NCI-H510A (cell line): ENCODE results near the gene RASAL1.
A peak's percentile ranks its signal among the peaks of the same experiment; 100 is the strongest.

Source experiments
- DNase-seq: peaks from one replicate; lab custom pipeline; 2025; lab: John Stamatoyannopoulos, UW

RASAL1 gene, protein sequence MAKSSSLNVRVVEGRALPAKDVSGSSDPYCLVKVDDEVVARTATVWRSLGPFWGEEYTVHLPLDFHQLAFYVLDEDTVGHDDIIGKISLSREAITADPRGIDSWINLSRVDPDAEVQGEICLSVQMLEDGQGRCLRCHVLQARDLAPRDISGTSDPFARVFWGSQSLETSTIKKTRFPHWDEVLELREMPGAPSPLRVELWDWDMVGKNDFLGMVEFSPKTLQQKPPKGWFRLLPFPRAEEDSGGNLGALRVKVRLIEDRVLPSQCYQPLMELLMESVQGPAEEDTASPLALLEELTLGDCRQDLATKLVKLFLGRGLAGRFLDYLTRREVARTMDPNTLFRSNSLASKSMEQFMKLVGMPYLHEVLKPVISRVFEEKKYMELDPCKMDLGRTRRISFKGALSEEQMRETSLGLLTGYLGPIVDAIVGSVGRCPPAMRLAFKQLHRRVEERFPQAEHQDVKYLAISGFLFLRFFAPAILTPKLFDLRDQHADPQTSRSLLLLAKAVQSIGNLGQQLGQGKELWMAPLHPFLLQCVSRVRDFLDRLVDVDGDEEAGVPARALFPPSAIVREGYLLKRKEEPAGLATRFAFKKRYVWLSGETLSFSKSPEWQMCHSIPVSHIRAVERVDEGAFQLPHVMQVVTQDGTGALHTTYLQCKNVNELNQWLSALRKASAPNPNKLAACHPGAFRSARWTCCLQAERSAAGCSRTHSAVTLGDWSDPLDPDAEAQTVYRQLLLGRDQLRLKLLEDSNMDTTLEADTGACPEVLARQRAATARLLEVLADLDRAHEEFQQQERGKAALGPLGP

DNA sequence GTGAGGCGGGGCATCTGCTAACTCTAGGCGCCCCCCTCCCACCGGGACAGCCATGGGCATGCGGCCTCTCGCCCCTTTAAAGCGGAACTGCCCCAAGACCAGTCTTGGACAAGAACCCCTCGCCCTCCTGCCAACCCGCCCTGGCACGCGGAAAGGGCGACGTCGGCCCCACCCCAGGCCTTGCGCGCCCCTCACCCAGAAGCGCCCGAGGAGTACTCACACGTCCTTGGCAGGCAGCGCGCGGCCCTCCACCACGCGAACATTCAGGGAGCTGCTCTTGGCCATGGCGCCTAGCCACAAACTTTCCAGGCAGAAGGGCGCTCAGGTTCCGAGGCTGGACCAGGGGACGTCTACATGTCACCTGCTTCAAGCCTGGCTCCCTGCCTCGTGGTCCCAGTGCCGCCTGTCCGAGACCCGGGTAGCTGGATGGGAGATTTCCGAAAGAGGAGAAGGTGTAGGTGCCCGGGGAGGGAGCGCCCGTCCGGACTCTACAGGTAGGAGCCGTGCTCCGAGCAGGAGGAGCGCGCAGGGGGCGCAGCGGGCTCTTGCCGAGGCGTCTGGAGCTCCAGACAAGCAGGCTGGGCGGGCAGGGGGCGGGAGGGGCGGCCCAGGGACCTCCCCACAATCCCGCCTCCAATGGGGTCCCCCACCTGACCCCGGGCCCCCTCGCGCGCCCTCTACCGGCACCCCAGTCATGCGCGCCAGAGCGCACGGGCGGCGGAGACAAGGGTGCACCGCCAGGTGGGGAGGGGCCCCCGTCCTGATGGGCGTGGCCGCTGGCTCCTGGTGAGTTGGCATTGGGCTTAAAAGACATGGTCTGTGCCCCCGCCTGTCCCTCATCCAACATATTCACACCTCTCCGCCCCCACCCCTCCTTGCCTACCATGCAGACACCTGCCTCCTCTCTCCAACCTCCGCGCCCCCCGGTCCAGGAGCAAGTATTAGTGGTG, at the start of gene RASAL1:
TSS of gene RASAL1 (minus strand) at position 584 of the 950 bp plus-strand sequence. CDS start at position 285, 299 bp downstream.
- DNase-seq: peak; percentile 90

DNA sequence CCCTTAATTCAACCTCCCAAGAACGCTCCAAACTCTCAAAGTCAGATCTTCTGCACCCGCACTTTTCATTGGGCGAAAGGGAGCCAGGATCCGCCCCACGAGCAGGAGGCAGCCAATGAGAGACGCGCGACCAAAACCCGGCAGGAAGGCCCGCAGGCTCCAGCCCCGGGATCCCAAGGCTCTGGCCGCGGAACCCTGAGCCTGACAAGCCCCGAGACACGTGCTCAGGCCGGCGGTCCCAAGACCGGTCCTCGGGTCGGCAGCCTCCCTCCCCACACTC, 49.3 kb upstream of the RASAL1 start:
- peak; percentile 82 for DNase-seq

DNA sequence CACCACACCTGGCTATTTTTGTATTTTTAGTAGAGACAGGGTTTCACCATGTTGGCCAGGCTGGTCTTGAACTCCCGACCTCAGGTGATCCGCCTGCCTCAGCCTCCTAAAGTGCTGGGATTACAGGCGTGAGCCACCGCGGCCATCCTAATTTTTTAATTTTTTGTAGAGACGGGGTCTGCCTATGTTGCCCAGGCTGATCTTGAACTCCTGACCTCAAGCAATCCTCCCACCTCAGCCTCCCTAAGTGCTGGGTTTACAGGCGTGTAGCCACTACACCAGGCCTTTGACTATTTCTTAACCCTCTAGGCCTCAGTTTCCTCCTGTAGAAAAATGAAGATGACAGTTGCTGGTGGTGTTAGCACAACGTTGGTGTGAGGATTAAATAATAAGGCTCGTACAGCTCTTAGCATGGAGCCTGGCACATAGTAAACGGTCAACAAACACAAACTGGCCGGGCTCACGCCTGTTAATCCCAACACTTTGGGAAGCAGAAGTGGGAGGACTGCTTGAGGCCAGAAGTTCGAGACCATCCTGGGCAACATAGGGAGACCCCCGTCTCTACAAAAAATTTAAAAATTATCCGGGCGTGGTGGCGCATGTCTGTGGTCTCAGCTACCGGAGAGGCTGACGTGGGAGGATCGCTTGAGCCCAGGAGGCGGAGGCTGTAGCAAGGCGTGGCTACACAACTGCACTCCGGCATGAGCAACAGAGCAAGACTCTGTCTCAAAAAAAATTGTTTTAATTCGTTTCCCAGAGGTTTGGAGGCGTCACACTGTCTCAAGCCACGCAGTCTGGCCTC, 48.7 kb upstream of the RASAL1 start:
- DNase-seq: peak; percentile 76

DNA sequence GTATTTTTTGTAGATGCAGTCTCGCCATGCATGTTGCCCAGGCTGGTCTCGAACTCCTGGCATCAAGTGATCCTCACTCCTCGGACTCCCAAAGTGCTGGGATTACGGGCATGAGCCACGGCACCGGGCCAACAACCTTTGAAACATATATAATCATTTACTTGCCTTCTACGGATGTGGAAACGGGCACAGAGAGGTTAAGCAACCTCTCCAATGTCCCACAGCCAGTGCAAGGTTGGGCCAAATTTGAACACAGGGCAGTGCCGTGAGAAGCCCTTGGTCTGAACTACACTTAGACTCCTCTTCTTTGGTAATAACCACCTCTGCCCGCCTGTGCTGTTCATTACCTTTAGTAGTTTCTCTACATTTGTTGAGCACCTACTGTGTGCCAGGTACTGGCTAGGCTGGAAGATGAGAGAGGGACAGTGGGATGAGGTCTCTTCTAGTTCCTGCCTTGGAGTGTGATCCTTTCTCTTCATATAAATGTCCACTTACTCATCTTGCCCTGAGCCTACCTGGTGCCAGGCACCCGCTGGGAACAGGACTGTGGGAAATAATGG, 47.5 kb upstream of the RASAL1 start:
- DNase-seq: no peak

DNA sequence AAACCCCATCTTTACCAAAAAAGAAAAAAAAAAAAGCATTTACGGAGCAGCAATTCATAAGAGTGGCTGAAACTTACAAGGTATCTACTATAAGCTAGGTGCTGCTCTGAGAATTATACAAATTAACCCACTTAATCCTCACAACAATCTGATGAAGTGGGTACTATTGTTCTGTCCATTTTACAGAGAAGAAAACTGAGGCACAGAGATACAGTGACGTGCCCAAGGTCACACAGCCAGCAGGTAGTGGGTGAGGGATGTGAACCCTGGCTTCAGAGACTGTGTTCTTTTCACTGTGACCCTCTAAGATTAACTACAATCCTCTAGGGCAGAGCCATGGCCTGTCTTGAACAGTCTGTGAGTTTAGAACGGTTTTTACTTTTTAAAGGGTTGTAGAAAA, 46.4 kb upstream of the RASAL1 start:
- DNase-seq: no peak

DNA sequence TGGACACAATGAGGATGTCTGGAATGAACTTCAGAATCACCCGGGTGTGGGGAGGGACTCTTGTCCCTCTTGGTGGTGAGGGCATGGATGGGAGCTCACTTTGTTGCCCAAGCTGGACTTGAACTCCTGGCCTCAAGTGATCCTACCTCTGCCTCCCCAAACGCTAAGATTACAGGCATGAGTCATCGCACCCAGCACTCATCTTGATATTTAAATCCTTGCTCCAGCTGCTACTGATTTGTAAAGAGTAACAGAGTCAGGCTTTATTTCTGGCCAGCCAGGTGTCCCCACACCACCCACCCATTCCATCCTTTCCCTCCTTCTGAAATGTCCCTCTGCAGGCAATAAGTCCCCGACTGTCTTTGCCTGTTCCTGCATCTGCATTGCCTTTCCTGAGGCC, 44.8 kb upstream of the RASAL1 start:
- no peak for DNase-seq

DNA sequence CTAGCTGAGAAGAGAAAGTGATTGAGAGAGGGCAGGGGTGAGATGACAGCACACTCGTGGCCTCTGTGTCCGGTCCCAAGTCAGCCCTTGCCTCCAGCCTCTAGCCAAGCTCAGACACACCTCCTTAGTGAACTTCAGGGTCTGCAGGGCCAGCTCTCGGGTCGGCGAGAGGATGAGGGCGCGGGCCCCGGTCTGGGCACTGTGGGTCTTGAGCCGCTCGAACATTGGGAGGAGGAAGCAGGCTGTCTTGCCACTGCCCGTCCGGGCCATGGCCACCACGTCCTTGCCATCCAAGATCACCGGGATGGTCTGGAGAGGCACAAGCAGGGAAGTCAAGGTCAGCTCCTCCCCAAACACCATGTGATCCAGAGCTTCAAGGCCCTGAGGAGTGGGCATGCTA, 43.5 kb upstream of the RASAL1 start:
- DNase-seq: no peak

DNA sequence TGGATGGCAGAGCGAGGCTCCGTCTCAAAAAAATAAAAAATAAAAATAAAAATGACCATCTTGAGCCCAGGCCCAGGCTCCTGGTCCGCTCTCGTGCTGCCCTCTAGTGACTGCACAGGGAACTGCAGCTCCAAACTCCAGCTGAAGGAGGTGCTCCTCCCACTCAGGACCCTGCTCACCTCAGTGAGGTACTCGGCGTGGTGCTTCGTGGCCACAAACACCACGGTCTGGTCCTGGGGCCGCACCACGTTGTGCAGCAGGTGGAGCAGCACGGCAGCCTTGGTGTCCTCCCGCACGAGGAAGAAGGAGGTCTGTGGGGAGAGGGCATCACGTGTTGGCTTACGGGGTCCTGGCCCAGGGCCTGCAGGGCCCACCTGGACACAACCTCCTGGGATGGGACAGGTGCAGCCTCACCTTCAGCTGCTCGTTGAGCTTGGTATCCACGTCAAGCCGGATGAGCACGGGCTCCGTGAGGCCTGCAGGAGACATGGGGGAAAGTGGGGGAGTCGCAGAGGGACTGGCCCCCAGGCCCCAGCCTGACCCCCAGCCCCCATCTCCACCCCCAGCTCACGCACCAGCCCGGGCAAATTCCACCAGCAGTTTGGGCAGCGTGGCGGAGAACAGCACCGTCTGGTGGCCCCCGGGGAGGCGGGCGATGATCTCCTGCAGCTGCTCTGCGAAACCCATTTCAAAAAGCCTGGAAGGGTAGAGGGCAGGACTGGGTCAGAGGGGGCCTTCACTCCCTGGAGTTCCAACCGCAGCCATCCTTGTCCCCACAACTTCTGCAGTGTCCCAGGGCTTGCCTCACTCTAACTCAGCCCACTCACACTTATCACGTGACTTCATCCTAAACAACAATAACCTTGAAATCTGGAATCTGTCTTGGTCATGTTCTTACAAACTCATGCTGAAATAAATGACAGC, 39.2 kb upstream of the RASAL1 start:
- peak; percentile 8 for DNase-seq

DNA sequence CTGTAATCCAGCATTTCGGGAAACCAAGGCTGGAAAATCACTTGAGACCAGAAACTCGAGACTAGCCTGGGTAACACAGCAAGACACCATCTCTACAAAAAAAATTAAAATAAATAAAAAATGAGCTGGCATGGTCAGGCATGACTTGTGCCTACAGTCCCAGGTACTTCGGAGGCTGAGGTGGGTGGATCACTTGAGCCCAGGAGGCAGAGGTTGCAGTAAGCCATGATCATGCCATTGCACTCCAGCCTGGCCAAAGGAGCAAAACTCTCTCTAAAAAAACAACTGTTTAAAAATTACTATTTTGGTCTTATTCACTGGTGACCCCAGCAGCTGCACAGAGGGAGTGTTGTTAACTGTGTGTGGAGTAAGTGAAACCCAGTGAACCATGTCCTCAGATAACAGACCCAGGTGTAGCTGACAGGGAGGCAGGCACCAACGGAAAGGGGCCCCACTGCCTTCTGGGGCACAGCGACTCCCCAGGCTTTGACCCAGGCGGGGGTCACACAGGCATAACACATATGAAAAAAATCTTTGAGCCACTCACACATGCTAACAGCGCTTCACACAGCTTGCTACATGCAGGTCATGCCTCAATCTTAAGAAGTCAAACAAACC, 37.6 kb upstream of the RASAL1 start:
- DNase-seq: no peak

DNA sequence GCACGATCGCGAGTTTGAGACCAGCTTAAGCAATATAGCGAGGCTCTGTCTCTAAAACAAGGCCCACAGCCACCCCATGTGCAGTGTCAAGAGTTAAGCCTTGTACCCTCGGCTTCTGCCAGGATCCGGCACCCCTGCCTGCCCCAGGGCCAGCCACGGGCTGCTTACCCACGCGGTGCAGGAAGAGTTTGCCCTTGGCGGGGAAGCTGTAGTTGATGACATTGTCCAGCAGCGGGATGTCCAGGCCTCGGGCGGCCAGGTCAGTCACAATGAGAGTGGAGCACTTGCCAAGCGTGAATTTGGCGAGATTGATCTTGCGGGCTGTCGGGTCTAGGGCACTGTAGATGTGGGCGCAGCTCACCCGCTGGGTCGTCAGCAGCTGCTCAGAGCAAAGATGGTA, 36.6 kb upstream of the RASAL1 start:
- DNase-seq: no peak

DNA sequence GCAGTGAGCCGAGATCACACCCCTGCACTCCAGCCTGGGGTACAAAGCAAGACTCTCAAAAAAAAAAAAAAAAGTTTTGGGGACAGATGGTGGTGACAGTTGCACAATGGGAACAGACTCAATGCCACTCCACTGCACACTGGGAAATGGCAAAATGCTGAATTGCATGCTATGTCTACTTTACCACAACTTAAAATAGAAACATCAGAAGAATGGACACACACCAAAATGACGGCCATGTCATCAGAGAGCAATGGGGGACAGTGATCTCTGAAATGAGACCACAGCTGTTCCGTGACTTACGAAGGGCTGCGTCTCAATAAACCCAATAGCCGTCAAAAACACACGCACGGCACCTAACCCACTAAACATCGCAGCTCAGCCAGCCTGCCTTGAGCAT, 36.0 kb upstream of the RASAL1 start:
- DNase-seq: no peak

DNA sequence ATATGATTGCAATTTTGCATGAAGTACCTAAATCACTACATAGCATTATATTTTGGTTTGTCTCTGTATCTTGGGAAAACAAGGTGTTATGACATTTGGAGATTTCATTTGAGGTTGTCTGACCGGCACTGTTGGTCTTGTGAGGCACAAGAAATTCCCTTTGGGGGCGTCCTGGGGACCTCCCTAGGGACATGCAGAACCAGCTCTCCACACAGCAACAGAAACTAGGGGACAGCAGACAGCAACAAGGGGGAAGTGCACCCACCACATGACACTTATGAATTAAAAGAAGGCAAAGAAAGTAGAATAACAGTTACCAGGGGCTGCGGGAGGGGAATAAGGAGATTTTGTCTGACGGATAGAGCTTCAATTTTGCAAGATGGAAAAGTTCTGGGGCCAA, 35.4 kb upstream of the RASAL1 start:
- no peak for DNase-seq

DNA sequence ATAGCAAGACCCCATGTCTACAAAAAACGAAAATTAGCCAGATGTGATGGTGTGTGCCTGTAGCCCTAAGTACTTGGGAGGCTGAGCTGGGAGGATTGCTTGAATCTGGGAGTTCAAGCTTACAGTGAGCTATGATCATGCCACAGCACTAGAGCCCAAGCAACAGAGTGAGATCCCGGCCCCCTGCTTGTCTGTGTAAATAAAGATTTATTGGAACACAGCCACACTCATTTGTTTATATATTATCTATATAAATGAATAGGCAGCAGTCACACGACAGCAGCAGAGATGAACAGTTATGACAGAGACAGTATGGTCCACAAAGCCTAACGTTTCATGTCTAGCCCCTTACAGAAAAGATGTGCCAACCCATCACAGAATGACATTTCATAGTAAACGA, 34.9 kb upstream of the RASAL1 start:
- DNase-seq: no peak

DNA sequence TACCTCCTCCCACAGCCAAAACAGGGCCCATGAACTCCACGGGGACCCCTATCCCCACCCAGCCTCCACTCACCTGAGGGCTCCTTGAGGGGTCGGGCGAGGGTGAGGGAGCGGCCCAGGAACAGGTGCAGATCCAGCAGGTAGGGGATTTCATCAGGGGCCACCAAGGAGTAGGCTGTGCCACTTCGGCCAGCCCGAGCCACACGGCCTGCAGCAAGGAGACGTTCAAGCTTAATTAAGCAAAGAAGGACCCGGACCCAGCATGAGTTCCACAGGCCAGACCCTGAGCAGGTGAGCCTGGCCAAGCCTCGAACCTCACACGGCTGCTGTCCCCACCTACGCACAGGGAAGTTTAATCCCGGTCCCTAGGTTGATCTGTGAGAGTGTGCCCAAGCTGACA, 34.1 kb upstream of the RASAL1 start:
- DNase-seq: no peak

DNA sequence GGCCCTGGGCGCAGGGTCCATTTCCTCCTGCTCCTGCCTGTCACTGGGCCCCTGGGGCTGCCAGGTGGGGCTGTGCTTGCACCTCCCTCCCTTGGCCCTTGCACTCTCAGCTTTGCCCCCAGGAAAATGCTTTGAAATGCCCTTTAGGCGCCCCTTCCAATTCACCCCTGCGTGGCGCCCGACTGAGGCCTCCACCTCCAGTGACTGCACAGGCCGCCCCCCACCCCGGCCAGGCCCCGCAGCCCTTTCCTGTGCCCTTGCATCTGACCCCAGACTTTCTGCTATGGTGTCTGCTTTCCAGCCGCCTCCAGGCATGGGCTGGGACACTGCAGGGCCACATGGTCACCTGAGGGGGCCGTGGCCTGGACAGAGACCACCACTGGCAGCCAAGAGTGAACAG, 32.3 kb upstream of the RASAL1 start:
- no peak for DNase-seq

DNA sequence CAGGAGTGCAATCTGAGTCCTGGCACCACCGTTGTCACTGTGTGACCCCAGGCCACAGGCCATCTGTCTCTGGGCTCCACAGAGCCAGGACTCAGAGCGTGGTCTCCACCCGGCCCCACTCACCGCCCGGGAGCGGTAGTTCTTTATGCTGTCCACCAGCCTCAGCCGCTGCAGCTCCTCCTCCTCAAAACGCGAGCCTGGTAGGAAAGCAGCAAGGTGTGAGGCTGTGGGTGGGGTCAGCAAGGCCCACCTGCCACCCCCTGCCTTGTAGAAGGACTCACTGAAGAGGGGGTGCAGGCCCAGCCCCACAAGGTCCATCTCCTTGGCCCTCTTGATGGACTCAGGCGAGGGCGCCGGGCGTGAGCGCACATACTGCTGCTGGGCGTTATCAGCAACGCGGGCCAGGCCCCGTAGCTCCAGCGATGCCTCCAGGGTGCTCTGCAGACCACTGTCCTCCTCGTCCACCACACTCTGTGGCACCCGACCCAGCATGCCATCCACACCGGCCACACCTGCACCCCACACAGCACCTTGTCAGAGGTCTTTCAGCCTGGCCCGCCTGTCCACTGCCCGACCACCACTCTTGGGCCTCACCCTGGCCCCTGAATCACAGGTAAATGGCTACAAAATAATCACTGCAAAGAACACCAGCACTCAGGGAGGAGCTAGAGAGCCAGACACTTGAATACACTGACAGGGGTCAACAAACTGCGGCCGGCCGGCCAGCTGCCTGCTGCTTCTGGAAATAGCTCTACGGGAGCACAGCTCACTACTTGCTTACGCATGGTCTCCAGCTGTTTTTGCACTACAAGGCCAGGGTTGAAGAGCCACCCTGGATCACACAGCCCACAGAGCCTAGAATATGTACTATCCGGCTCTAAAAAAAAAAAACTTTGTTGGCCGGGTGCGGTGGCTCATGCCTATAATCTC, 30.2 kb upstream of the RASAL1 start:
- DNase-seq: no peak

DNA sequence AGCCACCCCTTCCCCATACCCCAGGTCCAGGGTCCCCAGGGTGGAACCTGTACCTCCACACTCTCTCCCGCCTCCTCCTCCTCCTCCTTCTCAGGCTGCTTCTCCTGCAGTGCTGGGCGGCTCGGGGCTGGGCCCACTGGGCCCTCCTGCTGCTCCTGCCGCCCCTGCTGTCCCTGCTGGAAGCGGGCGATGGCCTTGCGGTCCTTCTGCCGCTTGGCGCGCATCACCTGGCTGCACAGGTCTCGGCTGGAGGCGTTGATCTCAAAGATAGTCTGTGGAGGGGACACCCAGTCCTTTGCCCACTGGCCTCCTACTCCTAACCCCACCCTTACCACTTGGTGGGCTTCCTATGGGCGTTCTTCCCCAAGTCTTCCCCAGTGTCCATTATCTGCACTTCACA, 28.5 kb upstream of the RASAL1 start:
- DNase-seq: no peak

DNA sequence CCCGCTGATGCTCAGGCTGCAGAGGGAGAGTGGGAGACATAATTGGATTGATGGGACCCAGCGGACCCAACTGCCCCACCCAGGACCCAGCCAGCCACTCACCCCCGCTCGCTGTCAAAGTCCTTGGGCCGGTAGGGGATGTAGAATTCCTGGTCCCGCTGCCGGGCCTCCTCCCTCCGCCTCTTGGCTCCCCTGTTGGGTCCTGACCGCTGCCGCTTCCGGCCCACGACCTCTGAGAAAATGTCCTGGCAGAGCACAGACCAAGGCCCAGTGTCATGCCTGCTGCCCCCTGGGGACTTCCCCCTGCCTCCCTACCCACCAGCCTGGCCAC, 27.4 kb upstream of the RASAL1 start:
- no peak for DNase-seq
